HEK293 (cell line): ENCODE results near the gene SH2B2.

Experiments used
- CTCF ChIA-PET: fragments of 350-600 bp; formaldehyde crosslinking; extraction: SDS; loops from one replicate; lab custom pipeline; 2021; ENCODE audit warnings: antibody characterized with exemption; lab: Yijun Ruan, JAX
- POLR2A ChIA-PET: fragments of 300-600 bp; formaldehyde crosslinking; extraction: SDS; loops from one replicate; lab custom pipeline; 2020; ENCODE audit warnings: antibody characterized with exemption, inconsistent platforms; lab: Yijun Ruan, JAX
- H3K27ac ChIP-seq: fragments of 200-500 bp; sonication (Bioruptor generic); 2 replicates; pipeline ENCODE4 v1.5.1; 2014; ENCODE audit warnings: low read depth, low read length, control low read depth, inconsistent platforms; ENCODE audit errors: extremely low read depth
- H3K36me3 ChIP-seq, 2 experiments: fragments of 200-500 bp in 1 of 2; sonication (Bioruptor generic) in 1 of 2; 1 replicate in 1 of 2; 2 replicates in 1 of 2; pipeline ENCODE4 v1.5.1; 2014 to 2017; ENCODE audit warnings: inconsistent platforms in 2 of 2, low read length in 2 of 2; ENCODE audit not compliant: control insufficient read depth in 2 of 2, insufficient read depth in 1 of 2
- H3K4me1 ChIP-seq: fragments of 200-500 bp; sonication (Bioruptor generic); 2 replicates; pipeline ENCODE4 v1.5.1; 2014; ENCODE audit warnings: mild to moderate bottlenecking, low read length, inconsistent platforms; ENCODE audit not compliant: control insufficient read depth, insufficient read depth
- H3K4me3 ChIP-seq: 2 replicates; pipeline ENCODE4 v1.5.1; 2011; ENCODE audit warnings: low read depth, mild to moderate bottlenecking, control low read depth, low read length, moderate library complexity
- H3K9me3 ChIP-seq: fragments of 200-500 bp; sonication (Bioruptor generic); 2 replicates; pipeline ENCODE4 v1.5.1; 2014; ENCODE audit warnings: low read depth, low read length, inconsistent platforms; ENCODE audit not compliant: control insufficient read depth, insufficient read depth
- KLF10 ChIP-seq: fragments of 450-650 bp; IDR thresholded peaks from 2 replicates; pipeline ENCODE4 v1.5.1; 2018; ENCODE audit warnings: missing biosample characterization, mild to moderate bottlenecking, missing genetic modification characterization
- KLF16 ChIP-seq: fragments of 450-650 bp; formaldehyde crosslinking; IDR thresholded peaks from 2 replicates; pipeline ENCODE4 v1.5.1; 2017; ENCODE audit warnings: missing biosample characterization, missing genetic modification characterization
- KLF7 ChIP-seq: fragments of 450-650 bp; formaldehyde crosslinking; IDR thresholded peaks from 2 replicates; pipeline ENCODE4 v1.5.1; 2016; ENCODE audit warnings: missing biosample characterization, missing genetic modification characterization, borderline replicate concordance
- MYNN ChIP-seq: fragments of 450-650 bp; formaldehyde crosslinking; IDR thresholded peaks from 2 replicates; pipeline ENCODE4 v1.5.1; 2016; ENCODE audit warnings: missing biosample characterization, missing genetic modification characterization, borderline replicate concordance
- OSR2 ChIP-seq: fragments of 450-650 bp; formaldehyde crosslinking; IDR thresholded peaks from 2 replicates; pipeline ENCODE4 v1.5.1; 2016; ENCODE audit warnings: missing biosample characterization, missing genetic modification characterization
- OVOL3 ChIP-seq: fragments of 450-650 bp; formaldehyde crosslinking; IDR thresholded peaks from 2 replicates; pipeline ENCODE4 v1.5.1; 2016; ENCODE audit warnings: missing biosample characterization, missing genetic modification characterization
- SCRT2 ChIP-seq: fragments of 450-650 bp; formaldehyde crosslinking; IDR thresholded peaks from 2 replicates; pipeline ENCODE4 v1.5.1; 2016; ENCODE audit warnings: missing biosample characterization, missing genetic modification characterization
- ZBTB48 ChIP-seq: fragments of 450-650 bp; formaldehyde crosslinking; IDR thresholded peaks from 2 replicates; pipeline ENCODE4 v1.5.1; 2016; ENCODE audit warnings: missing biosample characterization, missing genetic modification characterization
- ZFP37 ChIP-seq: fragments of 450-650 bp; formaldehyde crosslinking; IDR thresholded peaks from 2 replicates; pipeline ENCODE4 v1.5.1; 2016; ENCODE audit warnings: missing biosample characterization, missing genetic modification characterization
- ZNF10 ChIP-seq: fragments of 450-650 bp; formaldehyde crosslinking; IDR thresholded peaks from 2 replicates; pipeline ENCODE4 v1.5.1; 2017; ENCODE audit warnings: missing biosample characterization, missing genetic modification characterization
- ZNF132 ChIP-seq: fragments of 450-650 bp; formaldehyde crosslinking; IDR thresholded peaks from 2 replicates; pipeline ENCODE4 v1.5.1; 2017; ENCODE audit warnings: missing biosample characterization, missing genetic modification characterization, borderline replicate concordance
- ZNF174 ChIP-seq: fragments of 450-650 bp; formaldehyde crosslinking; IDR thresholded peaks from 2 replicates; pipeline ENCODE4 v1.5.0; 2017; ENCODE audit warnings: missing biosample characterization, mild to moderate bottlenecking, missing genetic modification characterization
- ZNF266 ChIP-seq: fragments of 450-650 bp; formaldehyde crosslinking; IDR thresholded peaks from 2 replicates; pipeline ENCODE4 v1.5.1; 2016; ENCODE audit warnings: missing biosample characterization, missing genetic modification characterization, low read depth
- ZNF354C ChIP-seq: fragments of 450-650 bp; formaldehyde crosslinking; IDR thresholded peaks from 2 replicates; pipeline ENCODE4 v1.5.1; 2016; ENCODE audit warnings: missing biosample characterization, missing genetic modification characterization, low read depth, borderline replicate concordance
- ZNF37A ChIP-seq: fragments of 450-650 bp; IDR thresholded peaks from 2 replicates; pipeline ENCODE4 v1.5.1; 2018; ENCODE audit warnings: missing biosample characterization, missing genetic modification characterization
- ZNF391 ChIP-seq: fragments of 450-650 bp; formaldehyde crosslinking; IDR thresholded peaks from 2 replicates; pipeline ENCODE4 v1.5.1; 2016; ENCODE audit warnings: low read depth, missing biosample characterization, missing genetic modification characterization, borderline replicate concordance
- ZNF610 ChIP-seq: fragments of 450-650 bp; formaldehyde crosslinking; IDR thresholded peaks from 2 replicates; pipeline ENCODE4 v1.5.1; 2016; ENCODE audit warnings: missing biosample characterization, missing genetic modification characterization, borderline replicate concordance
- ZNF621 ChIP-seq: fragments of 450-650 bp; formaldehyde crosslinking; IDR thresholded peaks from 2 replicates; pipeline ENCODE4 v1.5.1; 2017; ENCODE audit warnings: missing biosample characterization, missing genetic modification characterization
- ZNF623 ChIP-seq: fragments of 450-650 bp; formaldehyde crosslinking; IDR thresholded peaks from 2 replicates; pipeline ENCODE4 v1.5.1; 2016; ENCODE audit warnings: missing biosample characterization, missing genetic modification characterization
- ZNF768 ChIP-seq: fragments of 450-650 bp; formaldehyde crosslinking; IDR thresholded peaks from 2 replicates; pipeline ENCODE4 v1.5.1; 2018; ENCODE audit warnings: missing biosample characterization, mild to moderate bottlenecking, missing genetic modification characterization
- ZNF777 ChIP-seq: fragments of 450-650 bp; formaldehyde crosslinking; IDR thresholded peaks from 2 replicates; pipeline ENCODE4 v1.5.1; 2017; ENCODE audit warnings: missing biosample characterization, missing genetic modification characterization, borderline replicate concordance
- ZNF843 ChIP-seq: fragments of 450-650 bp; formaldehyde crosslinking; IDR thresholded peaks from 2 replicates; pipeline ENCODE4 v1.5.1; 2016; ENCODE audit warnings: missing biosample characterization, missing genetic modification characterization
- TF ChIP-seq, protein P1 (sequence below): fragments of 450-650 bp; formaldehyde crosslinking; IDR thresholded peaks from 2 replicates; pipeline ENCODE4 v1.5.1; 2016; ENCODE audit warnings: missing biosample characterization, missing genetic modification characterization, borderline replicate concordance
- TF ChIP-seq, protein P2 (sequence below): fragments of 450-650 bp; formaldehyde crosslinking; IDR thresholded peaks from 2 replicates; pipeline ENCODE4 v1.5.1; 2016; ENCODE audit warnings: missing biosample characterization, missing genetic modification characterization
- TF ChIP-seq, protein P3 (sequence below): fragments of 450-650 bp; formaldehyde crosslinking; IDR thresholded peaks from 2 replicates; pipeline ENCODE4 v1.5.1; 2016; ENCODE audit warnings: missing biosample characterization, missing genetic modification characterization
- TF ChIP-seq, protein P4 (sequence below): fragments of 450-650 bp; formaldehyde crosslinking; IDR thresholded peaks from 2 replicates; pipeline ENCODE4 v1.5.1; 2016; ENCODE audit warnings: missing biosample characterization, missing genetic modification characterization
- TF ChIP-seq, protein P5 (sequence below): fragments of 450-650 bp; formaldehyde crosslinking; IDR thresholded peaks from 2 replicates; pipeline ENCODE4 v1.5.1; 2016; ENCODE audit warnings: missing biosample characterization, missing genetic modification characterization, borderline replicate concordance

The SH2B2 gene

DNA sequence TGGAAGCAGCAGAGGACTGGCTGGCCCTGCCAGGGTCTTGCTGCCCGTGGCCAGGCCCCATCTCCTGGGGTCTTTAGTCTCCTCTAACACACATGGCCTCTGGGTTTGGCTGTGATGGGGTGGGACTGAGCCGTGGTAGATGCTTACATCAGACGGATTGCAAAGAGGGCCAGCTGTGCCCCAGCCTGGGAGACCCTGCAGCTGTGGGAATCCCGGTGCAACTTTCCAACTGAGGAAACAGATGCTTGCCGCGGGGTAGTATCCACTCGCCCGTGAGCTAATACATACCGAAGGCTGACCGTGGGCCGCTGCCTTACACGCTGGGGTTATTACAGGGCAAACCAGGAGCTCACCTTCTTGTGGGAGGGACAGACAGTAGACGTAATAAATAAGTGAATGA, 24.1 kb upstream of the SH2B2 start (continued):
- no peak for TF ChIP-seq ZNF777 (tag by site-specific recombination)
- TF ChIP-seq ZBTB48 (tag by site-specific recombination): no peak
- TF ChIP-seq ZNF174: no peak
- TF ChIP-seq ZNF621 (tag by site-specific recombination): no peak
- no peak for TF ChIP-seq SCRT2 (tag by site-specific recombination)
- TF ChIP-seq ZNF10: no peak
- TF ChIP-seq KLF10: no peak
- no peak for TF ChIP-seq OSR2 (tag by site-specific recombination)
- TF ChIP-seq MYNN: no peak
- TF ChIP-seq, all 188 proteins: peak for 0

DNA sequence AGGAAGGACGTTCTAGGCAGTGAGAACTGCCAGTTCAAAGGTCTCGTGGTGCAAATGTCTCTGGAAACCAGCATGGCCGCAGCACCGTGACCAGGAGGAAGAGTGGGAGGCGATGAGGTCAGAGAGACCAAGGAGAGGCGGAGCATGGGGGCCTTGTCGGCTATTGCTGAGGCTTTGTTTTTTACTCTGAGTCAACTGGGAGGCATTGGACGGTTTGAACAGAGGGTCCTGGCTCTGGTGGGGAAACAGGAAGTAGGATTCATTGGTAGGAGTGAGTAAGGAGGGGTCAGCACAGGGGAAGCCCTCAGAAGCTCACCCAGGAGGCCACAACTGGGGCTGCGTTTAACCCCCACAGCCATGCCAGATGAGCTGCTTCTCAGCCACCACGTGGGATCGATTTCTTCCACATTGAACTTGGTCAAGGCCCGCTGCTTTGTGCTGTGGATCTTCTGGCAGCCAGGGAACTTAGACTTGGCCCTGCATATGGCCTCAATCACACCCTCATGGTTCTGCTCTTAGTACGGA, 22.2 kb upstream of the SH2B2 start:
- Histone ChIP-seq H3K4me1 (no peaks in the 10 kb centered on the region), H3K36me3 (no peaks in the 10 kb centered on the region), H3K9me3 (no peaks in the 10 kb centered on the region), H3K4me3 (no peak overlapping the region), H3K27ac (no peak overlapping the region)
- TF ChIP-seq, protein P1, sequence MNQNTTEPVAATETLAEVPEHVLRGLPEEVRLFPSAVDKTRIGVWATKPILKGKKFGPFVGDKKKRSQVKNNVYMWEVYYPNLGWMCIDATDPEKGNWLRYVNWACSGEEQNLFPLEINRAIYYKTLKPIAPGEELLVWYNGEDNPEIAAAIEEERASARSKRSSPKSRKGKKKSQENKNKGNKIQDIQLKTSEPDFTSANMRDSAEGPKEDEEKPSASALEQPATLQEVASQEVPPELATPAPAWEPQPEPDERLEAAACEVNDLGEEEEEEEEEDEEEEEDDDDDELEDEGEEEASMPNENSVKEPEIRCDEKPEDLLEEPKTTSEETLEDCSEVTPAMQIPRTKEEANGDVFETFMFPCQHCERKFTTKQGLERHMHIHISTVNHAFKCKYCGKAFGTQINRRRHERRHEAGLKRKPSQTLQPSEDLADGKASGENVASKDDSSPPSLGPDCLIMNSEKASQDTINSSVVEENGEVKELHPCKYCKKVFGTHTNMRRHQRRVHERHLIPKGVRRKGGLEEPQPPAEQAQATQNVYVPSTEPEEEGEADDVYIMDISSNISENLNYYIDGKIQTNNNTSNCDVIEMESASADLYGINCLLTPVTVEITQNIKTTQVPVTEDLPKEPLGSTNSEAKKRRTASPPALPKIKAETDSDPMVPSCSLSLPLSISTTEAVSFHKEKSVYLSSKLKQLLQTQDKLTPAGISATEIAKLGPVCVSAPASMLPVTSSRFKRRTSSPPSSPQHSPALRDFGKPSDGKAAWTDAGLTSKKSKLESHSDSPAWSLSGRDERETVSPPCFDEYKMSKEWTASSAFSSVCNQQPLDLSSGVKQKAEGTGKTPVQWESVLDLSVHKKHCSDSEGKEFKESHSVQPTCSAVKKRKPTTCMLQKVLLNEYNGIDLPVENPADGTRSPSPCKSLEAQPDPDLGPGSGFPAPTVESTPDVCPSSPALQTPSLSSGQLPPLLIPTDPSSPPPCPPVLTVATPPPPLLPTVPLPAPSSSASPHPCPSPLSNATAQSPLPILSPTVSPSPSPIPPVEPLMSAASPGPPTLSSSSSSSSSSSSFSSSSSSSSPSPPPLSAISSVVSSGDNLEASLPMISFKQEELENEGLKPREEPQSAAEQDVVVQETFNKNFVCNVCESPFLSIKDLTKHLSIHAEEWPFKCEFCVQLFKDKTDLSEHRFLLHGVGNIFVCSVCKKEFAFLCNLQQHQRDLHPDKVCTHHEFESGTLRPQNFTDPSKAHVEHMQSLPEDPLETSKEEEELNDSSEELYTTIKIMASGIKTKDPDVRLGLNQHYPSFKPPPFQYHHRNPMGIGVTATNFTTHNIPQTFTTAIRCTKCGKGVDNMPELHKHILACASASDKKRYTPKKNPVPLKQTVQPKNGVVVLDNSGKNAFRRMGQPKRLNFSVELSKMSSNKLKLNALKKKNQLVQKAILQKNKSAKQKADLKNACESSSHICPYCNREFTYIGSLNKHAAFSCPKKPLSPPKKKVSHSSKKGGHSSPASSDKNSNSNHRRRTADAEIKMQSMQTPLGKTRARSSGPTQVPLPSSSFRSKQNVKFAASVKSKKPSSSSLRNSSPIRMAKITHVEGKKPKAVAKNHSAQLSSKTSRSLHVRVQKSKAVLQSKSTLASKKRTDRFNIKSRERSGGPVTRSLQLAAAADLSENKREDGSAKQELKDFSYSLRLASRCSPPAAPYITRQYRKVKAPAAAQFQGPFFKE (tag by site-specific recombination): no peak
- TF ChIP-seq KLF7 (tag by site-specific recombination): no peak
- no peak for TF ChIP-seq KLF16 (tag by site-specific recombination)
- TF ChIP-seq, protein P2, sequence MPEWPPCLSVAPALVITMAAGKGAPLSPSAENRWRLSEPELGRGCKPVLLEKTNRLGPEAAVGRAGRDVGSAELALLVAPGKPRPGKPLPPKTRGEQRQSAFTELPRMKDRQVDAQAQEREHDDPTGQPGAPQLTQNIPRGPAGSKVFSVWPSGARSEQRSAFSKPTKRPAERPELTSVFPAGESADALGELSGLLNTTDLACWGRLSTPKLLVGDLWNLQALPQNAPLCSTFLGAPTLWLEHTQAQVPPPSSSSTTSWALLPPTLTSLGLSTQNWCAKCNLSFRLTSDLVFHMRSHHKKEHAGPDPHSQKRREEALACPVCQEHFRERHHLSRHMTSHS (tag by site-specific recombination): no peak
- TF ChIP-seq ZNF623 (tag by site-specific recombination): no peak
- no peak for TF ChIP-seq ZNF354C (tag by site-specific recombination)
- TF ChIP-seq, protein P3, sequence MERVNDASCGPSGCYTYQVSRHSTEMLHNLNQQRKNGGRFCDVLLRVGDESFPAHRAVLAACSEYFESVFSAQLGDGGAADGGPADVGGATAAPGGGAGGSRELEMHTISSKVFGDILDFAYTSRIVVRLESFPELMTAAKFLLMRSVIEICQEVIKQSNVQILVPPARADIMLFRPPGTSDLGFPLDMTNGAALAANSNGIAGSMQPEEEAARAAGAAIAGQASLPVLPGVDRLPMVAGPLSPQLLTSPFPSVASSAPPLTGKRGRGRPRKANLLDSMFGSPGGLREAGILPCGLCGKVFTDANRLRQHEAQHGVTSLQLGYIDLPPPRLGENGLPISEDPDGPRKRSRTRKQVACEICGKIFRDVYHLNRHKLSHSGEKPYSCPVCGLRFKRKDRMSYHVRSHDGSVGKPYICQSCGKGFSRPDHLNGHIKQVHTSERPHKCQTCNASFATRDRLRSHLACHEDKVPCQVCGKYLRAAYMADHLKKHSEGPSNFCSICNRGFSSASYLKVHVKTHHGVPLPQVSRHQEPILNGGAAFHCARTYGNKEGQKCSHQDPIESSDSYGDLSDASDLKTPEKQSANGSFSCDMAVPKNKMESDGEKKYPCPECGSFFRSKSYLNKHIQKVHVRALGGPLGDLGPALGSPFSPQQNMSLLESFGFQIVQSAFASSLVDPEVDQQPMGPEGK (tag by site-specific recombination): no peak
- no peak for TF ChIP-seq ZNF843
- TF ChIP-seq, protein P4, sequence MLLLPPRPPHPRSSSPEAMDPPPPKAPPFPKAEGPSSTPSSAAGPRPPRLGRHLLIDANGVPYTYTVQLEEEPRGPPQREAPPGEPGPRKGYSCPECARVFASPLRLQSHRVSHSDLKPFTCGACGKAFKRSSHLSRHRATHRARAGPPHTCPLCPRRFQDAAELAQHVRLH (tag by site-specific recombination): no peak
- TF ChIP-seq ZNF768 (tag by site-specific recombination): no peak
- TF ChIP-seq, protein P5, sequence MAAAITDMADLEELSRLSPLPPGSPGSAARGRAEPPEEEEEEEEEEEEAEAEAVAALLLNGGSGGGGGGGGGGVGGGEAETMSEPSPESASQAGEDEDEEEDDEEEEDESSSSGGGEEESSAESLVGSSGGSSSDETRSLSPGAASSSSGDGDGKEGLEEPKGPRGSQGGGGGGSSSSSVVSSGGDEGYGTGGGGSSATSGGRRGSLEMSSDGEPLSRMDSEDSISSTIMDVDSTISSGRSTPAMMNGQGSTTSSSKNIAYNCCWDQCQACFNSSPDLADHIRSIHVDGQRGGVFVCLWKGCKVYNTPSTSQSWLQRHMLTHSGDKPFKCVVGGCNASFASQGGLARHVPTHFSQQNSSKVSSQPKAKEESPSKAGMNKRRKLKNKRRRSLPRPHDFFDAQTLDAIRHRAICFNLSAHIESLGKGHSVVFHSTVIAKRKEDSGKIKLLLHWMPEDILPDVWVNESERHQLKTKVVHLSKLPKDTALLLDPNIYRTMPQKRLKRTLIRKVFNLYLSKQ (tag by site-specific recombination): no peak
- TF ChIP-seq OVOL3 (tag by site-specific recombination): no peak
- no peak for TF ChIP-seq ZNF266 (tag by site-specific recombination)
- no peak for TF ChIP-seq ZNF391 (tag by site-specific recombination)
- TF ChIP-seq ZNF132 (tag by site-specific recombination): no peak
- no peak for TF ChIP-seq MYNN
- no peak for TF ChIP-seq ZNF37A (tag by site-specific recombination)
- TF ChIP-seq ZNF610 (tag by site-specific recombination): no peak
- no peak for TF ChIP-seq ZFP37 (tag by site-specific recombination)
- ChIA-PET POLR2A (no interaction called here), CTCF (interaction anchor here (0.6 kb wide), 1 partner anchor 172 kb away, joined by 3 read pairs; no protein-coding TSS in a partner anchor)
